ENCODE data around the gene SLC6A1. TPM values are rescaled to one million over a fixed set of nuclear protein-coding genes. Genes with fewer than 3 reads are reported as not detected.

The SLC6A1 gene
- polyA plus RNA-seq, 1 of the 3 experiments (the other 2 are of a cell fraction) = not detected

DNA sequence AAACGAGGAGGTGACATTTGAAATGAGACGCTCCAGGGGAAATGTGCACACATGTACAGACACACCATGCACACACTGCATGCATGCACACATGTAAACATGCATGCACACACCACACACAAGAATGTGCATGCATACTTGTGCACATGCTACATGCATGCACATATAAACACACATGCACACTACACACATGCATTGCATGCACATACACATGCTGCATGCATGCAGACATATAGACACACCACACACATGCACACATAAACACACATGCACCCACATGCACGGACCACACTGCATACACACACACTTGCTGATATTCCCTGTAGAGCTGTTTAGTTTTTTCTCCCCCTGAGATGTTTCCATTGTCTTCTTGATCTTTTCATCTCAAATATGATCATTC, 37.8 kb upstream of the SLC6A1 start:
- no peak overlapping the region for H3K4me2 ChIP-seq
- H3F3A ChIP-seq (replicated peaks; ENCODE audit: insufficient read depth) = no peaks in the 10 kb centered on the region
- H3K4me1 ChIP-seq (ENCODE audit: control insufficient read depth in 1 of 2, insufficient read depth in 2 of 2, low read depth in 1 of 2, low read length in 1 of 2) = no peaks in the 10 kb centered on the region; a peak in 1 of 4 replicates
- H4K20me1 ChIP-seq (ENCODE audit: insufficient read depth) = no peaks in the 10 kb centered on the region
- no peak overlapping the region for H3K9ac ChIP-seq
- no peaks in the 10 kb centered on the region for H3K36me3 ChIP-seq (replicated peaks in 1 of 2; ENCODE audit: control insufficient read depth in 1 of 2, insufficient read depth in 2 of 2, low read length in 1 of 2)
- CTCF ChIA-PET = interaction anchor here (1.1 to 8.3 kb wide), 4 partner anchors 11 to 196 kb away, joined by 5 to 83 read pairs (median 62); no protein-coding TSS in a partner anchor
- 38% methylated on average over 3 of the region's 3 CpGs for WGBS (ENCODE audit: low lambda C conversion rate)
- H3K79me2 ChIP-seq (ENCODE audit: insufficient read depth) = no peaks in the 10 kb centered on the region
- no peak overlapping the region for H3K27ac ChIP-seq (ENCODE audit: low read depth in 2 of 2, low read length in 1 of 2)
- no peaks in the 10 kb centered on the region for H3K9me2 ChIP-seq
- POLR2A ChIA-PET = no interaction called here
- no peak overlapping the region for H2AFZ ChIP-seq (ENCODE audit: low read depth)
- H3K27me3 ChIP-seq (ENCODE audit: insufficient read depth) = no peaks in the 10 kb centered on the region; the same call in 1 of the 2 replicates
- no peaks in the 10 kb centered on the region for H3K9me3 ChIP-seq
- no peak overlapping the region for H3K4me3 ChIP-seq (ENCODE audit: low read depth in 2 of 2, low read length in 1 of 2)
- no peak for DNase-seq
- TF ChIP-seq MEF2A (IDR thresholded peaks at IDR 0.05; ENCODE audit: borderline replicate concordance, low read depth) (no peak), TCF12 (IDR thresholded peaks at IDR 0.05) (no peak), FOXM1 (IDR thresholded peaks at IDR 0.05; ENCODE audit: low read depth) (no peak), SMC3 (IDR thresholded peaks at IDR 0.05; ENCODE audit: low read depth, low read length) (no peak), NRF1 (IDR thresholded peaks at IDR 0.05; ENCODE audit: low read depth, low read length) (no peak), SIN3A (IDR thresholded peaks at IDR 0.05; ENCODE audit: borderline replicate concordance, low read depth, low read length) (no peak), FOSL2 (IDR thresholded peaks at IDR 0.05; ENCODE audit: borderline replicate concordance, low read depth) (no peak), EZH2phosphoT487 (IDR thresholded peaks at IDR 0.05; ENCODE audit: borderline replicate concordance, low read depth) (no peak), RXRA (IDR thresholded peaks at IDR 0.05; ENCODE audit: borderline replicate concordance, low read depth) (no peak), GABPA (IDR thresholded peaks at IDR 0.05; ENCODE audit: low read depth) (no peak), GATA2 (CRISPR knock-in tag; IDR thresholded peaks at IDR 0.05) (no peak), RFX5 (IDR thresholded peaks at IDR 0.05; ENCODE audit: low read length) (no peak), ELF1 (IDR thresholded peaks at IDR 0.05) (no peak)
- TF ChIP-seq, protein P1, sequence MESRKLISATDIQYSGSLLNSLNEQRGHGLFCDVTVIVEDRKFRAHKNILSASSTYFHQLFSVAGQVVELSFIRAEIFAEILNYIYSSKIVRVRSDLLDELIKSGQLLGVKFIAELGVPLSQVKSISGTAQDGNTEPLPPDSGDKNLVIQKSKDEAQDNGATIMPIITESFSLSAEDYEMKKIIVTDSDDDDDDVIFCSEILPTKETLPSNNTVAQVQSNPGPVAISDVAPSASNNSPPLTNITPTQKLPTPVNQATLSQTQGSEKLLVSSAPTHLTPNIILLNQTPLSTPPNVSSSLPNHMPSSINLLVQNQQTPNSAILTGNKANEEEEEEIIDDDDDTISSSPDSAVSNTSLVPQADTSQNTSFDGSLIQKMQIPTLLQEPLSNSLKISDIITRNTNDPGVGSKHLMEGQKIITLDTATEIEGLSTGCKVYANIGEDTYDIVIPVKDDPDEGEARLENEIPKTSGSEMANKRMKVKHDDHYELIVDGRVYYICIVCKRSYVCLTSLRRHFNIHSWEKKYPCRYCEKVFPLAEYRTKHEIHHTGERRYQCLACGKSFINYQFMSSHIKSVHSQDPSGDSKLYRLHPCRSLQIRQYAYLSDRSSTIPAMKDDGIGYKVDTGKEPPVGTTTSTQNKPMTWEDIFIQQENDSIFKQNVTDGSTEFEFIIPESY (IDR thresholded peaks at IDR 0.05; ENCODE audit: borderline replicate concordance, low read depth) = no peak
- TF ChIP-seq, protein P2, sequence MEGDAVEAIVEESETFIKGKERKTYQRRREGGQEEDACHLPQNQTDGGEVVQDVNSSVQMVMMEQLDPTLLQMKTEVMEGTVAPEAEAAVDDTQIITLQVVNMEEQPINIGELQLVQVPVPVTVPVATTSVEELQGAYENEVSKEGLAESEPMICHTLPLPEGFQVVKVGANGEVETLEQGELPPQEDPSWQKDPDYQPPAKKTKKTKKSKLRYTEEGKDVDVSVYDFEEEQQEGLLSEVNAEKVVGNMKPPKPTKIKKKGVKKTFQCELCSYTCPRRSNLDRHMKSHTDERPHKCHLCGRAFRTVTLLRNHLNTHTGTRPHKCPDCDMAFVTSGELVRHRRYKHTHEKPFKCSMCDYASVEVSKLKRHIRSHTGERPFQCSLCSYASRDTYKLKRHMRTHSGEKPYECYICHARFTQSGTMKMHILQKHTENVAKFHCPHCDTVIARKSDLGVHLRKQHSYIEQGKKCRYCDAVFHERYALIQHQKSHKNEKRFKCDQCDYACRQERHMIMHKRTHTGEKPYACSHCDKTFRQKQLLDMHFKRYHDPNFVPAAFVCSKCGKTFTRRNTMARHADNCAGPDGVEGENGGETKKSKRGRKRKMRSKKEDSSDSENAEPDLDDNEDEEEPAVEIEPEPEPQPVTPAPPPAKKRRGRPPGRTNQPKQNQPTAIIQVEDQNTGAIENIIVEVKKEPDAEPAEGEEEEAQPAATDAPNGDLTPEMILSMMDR (IDR thresholded peaks at IDR 0.05) = no peak
- TF ChIP-seq, protein P3, sequence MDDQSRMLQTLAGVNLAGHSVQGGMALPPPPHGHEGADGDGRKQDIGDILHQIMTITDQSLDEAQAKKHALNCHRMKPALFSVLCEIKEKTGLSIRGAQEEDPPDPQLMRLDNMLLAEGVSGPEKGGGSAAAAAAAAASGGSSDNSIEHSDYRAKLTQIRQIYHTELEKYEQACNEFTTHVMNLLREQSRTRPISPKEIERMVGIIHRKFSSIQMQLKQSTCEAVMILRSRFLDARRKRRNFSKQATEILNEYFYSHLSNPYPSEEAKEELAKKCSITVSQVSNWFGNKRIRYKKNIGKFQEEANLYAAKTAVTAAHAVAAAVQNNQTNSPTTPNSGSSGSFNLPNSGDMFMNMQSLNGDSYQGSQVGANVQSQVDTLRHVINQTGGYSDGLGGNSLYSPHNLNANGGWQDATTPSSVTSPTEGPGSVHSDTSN (IDR thresholded peaks at IDR 0.05) = no peak
- TF ChIP-seq, protein P4, sequence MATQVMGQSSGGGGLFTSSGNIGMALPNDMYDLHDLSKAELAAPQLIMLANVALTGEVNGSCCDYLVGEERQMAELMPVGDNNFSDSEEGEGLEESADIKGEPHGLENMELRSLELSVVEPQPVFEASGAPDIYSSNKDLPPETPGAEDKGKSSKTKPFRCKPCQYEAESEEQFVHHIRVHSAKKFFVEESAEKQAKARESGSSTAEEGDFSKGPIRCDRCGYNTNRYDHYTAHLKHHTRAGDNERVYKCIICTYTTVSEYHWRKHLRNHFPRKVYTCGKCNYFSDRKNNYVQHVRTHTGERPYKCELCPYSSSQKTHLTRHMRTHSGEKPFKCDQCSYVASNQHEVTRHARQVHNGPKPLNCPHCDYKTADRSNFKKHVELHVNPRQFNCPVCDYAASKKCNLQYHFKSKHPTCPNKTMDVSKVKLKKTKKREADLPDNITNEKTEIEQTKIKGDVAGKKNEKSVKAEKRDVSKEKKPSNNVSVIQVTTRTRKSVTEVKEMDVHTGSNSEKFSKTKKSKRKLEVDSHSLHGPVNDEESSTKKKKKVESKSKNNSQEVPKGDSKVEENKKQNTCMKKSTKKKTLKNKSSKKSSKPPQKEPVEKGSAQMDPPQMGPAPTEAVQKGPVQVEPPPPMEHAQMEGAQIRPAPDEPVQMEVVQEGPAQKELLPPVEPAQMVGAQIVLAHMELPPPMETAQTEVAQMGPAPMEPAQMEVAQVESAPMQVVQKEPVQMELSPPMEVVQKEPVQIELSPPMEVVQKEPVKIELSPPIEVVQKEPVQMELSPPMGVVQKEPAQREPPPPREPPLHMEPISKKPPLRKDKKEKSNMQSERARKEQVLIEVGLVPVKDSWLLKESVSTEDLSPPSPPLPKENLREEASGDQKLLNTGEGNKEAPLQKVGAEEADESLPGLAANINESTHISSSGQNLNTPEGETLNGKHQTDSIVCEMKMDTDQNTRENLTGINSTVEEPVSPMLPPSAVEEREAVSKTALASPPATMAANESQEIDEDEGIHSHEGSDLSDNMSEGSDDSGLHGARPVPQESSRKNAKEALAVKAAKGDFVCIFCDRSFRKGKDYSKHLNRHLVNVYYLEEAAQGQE (IDR thresholded peaks at IDR 0.05; ENCODE audit: low read depth, low read length) = no peak
